NCI-H2171 (cell line): ENCODE data around the gene KANSL1.

ENCODE experiments used
- DNase-seq: peaks from one replicate; lab custom pipeline; 2025; lab: John Stamatoyannopoulos, UW

The KANSL1 gene

GRCh38 chr17:46039592-46040186 is 153.5 kb downstream of the KANSL1 start:
- DNase-seq = no peak

GRCh38 chr17:46038937-46039336 is 154.3 kb downstream of the KANSL1 start:
- DNase-seq = no peak

DNA sequence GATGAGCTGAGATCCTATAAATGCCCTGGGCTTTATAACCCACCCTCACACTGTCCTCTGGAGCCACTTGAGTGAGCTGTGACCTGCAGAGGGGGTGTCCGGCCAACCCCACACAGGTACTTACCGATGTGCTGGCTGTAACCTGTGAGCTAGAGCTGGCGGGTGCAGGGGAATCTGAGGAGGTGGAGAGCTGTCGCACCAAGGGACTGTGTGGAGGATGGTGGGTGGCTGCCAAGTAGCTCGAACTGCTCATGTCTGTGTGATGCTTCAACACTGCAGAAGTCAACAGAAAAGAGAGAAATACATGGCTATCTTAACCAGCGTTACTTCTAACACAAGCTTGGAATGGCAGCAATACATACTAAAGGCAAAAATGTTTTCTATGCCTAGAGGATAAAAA is 154.8 kb downstream of the KANSL1 start:
- no peak for DNase-seq

DNA sequence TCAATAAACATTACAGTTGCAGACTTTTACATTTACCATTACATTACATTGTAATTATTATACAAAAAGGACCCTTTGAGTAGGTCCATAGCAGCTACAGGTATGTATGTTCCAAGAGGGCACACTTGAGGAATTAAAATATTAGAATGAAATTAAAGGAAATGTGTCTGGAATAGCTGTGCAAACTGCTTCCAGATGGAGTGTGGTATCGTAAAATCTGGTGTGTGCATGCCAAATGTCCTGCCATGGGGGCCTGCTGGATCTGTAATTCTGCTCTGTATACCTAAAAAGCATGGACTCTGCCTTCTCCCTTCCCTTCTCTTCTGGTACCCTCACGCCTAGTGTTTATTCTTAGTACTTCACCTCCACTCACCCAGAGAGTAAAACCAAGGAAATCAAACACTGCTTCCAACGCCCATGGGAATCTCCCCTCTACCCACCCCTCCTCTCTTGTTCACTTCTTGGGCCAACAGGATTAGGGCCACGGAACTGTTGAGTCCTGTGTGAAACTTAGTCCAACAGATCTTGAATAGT is 155.4 kb downstream of the KANSL1 start:
- no peak for DNase-seq

DNA sequence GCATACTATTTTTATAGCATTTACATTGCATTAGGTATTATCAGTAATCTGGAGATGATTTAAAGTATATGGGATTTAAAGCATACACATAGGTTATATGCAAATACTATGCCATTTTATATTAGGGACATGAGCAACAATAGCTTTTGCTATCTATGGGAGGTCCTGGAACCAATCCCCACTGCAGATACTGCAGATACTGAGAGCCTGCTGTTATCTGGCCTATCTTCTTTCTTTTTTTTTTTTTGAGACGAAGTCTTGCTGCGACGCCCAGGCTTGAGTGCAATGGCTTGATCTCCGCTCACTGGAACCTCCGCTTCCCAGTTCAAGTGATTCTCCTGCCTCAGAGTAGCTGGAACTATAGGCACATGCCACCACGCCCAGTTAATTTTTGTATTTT is 156.7 kb downstream of the KANSL1 start:
- no peak for DNase-seq

GRCh38 chr17:46035112-46035818 is 158.0 kb downstream of the KANSL1 start:
- no peak for DNase-seq

DNA sequence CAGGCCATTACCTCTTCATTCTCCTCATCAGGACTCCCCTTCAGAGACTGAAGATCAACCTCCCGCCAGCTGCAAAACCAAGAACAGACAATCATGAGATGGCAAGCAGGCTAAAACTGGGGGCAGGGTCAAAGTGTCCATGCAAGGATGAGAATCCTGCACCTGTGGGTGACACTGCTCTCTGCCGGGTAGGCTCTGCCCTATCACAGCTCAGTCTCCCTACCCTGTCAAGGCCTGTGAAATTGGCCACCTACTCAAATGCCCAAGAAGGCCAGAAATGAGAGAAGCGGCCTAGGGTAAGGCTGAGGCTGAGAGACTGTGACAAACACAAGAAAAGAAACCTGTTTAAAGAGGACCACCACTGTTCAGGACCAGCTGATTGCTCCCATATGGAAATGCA is 159.8 kb downstream of the KANSL1 start:
- no peak for DNase-seq

GRCh38 chr17:46032909-46033308 is 160.3 kb downstream of the KANSL1 start:
- no peak for DNase-seq

GRCh38 chr17:46031920-46032319 is 161.3 kb downstream of the KANSL1 start:
- no peak for DNase-seq

- DNase-seq = no peak
These were observed 161.8 kb downstream of the KANSL1 start for GRCh38 chr17:46031440-46031839.

GRCh38 chr17:46030752-46031151 is 162.5 kb downstream of the KANSL1 start:
- no peak for DNase-seq

DNA sequence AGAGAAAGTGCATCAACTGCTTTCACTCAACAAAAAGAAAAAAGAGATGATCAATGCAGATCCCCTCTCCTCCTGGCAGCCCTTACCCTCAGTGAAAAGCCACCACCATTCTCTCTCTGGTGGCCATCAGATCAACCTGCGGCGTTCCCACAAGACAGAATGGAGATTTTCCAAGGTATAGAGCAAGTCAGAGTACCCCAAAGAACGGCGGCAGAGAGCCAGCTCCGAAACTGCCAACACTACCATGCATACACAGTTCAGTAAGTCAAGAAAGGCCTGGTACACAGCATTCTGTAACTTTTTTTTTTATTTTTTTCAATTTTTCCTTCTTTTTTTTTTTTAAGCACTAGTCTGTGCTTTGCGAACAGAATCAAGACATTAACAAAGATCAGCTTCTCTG is 163.6 kb downstream of the KANSL1 start:
- no peak for DNase-seq

- no peak for DNase-seq
These were observed 164.2 kb downstream of the KANSL1 start for GRCh38 chr17:46028981-46029565.

GRCh38 chr17:46028374-46028773 is 164.9 kb downstream of the KANSL1 start:
- no peak for DNase-seq

DNA sequence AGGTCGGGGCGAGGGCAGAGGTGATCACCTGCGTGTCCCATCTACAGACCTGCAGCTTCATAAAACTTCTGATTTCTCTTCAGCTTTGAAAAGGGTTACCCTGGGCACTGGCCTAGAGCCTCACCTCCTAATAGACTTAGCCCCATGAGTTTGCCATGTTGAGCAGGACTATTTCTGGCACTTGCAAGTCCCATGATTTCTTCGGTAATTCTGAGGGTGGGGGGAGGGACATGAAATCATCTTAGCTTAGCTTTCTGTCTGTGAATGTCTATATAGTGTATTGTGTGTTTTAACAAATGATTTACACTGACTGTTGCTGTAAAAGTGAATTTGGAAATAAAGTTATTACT is 165.3 kb downstream of the KANSL1 start:
- no peak for DNase-seq

DNA sequence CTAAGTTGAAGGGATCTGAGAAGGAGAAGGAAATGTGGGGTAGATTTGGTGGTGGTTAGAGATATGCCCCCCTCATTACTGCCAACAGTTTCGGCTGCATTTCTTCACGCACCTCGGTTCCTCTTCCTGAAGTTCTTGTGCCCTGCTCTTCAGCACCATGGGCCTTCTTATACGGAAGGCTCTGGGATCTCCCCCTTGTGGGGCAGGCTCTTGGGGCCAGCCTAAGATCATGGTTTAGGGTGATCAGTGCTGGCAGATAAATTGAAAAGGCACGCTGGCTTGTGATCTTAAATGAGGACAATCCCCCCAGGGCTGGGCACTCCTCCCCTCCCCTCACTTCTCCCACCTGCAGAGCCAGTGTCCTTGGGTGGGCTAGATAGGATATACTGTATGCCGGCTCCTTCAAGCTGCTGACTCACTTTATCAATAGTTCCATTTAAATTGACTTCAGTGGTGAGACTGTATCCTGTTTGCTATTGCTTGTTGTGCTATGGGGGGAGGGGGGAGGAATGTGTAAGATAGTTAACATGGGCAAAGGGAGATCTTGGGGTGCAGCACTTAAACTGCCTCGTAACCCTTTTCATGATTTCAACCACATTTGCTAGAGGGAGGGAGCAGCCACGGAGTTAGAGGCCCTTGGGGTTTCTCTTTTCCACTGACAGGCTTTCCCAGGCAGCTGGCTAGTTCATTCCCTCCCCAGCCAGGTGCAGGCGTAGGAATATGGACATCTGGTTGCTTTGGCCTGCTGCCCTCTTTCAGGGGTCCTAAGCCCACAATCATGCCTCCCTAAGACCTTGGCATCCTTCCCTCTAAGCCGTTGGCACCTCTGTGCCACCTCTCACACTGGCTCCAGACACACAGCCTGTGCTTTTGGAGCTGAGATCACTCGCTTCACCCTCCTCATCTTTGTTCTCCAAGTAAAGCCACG is 165.9 kb downstream of the KANSL1 start:
- DNase-seq = no peak

DNA sequence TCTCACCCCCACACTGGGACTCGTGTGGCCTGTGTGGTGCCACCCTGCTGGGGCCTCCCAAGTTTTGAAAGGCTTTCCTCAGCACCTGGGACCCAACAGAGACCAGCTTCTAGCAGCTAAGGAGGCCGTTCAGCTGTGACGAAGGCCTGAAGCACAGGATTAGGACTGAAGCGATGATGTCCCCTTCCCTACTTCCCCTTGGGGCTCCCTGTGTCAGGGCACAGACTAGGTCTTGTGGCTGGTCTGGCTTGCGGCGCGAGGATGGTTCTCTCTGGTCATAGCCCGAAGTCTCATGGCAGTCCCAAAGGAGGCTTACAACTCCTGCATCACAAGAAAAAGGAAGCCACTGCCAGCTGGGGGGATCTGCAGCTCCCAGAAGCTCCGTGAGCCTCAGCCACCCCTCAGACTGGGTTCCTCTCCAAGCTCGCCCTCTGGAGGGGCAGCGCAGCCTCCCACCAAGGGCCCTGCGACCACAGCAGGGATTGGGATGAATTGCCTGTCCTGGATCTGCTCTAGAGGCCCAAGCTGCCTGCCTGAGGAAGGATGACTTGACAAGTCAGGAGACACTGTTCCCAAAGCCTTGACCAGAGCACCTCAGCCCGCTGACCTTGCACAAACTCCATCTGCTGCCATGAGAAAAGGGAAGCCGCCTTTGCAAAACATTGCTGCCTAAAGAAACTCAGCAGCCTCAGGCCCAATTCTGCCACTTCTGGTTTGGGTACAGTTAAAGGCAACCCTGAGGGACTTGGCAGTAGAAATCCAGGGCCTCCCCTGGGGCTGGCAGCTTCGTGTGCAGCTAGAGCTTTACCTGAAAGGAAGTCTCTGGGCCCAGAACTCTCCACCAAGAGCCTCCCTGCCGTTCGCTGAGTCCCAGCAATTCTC is 166.8 kb downstream of the KANSL1 start:
- DNase-seq = no peak

- DNase-seq = no peak
These were observed 167.6 kb downstream of the KANSL1 start for GRCh38 chr17:46025510-46026165.

DNA sequence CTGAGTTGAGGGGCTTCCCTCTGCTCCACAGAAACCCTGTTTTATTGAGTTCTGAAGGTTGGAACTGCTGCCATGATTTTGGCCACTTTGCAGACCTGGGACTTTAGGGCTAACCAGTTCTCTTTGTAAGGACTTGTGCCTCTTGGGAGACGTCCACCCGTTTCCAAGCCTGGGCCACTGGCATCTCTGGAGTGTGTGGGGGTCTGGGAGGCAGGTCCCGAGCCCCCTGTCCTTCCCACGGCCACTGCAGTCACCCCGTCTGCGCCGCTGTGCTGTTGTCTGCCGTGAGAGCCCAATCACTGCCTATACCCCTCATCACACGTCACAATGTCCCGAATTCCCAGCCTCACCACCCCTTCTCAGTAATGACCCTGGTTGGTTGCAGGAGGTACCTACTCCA is 168.2 kb downstream of the KANSL1 start:
- DNase-seq = no peak

DNA sequence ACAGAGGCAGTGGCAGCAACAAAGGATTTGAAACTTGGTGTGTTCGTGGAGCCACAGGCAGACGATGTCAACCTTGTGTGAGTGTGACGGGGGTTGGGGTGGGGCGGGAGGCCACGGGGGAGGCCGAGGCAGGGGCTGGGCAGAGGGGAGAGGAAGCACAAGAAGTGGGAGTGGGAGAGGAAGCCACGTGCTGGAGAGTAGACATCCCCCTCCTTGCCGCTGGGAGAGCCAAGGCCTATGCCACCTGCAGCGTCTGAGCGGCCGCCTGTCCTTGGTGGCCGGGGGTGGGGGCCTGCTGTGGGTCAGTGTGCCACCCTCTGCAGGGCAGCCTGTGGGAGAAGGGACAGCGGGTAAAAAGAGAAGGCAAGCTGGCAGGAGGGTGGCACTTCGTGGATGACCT is 168.6 kb downstream of the KANSL1 start:
- no peak for DNase-seq
